HCT116 (cell line): ENCODE measurements around the gene PCDH9. TPM values are rescaled to one million over a fixed set of nuclear protein-coding genes. Genes with fewer than 3 reads are reported as not detected.

ENCODE experiments used
- ATAC-seq: fragments of 200-7000 bp; cut with Tn5 transposase; 2 replicates; pipeline ENCODE4 v1.9.1; 2020; ENCODE audit warnings: mild to moderate bottlenecking, moderate library complexity
- BruUV-seq: library from RNA; stranded (reverse); fragments of 400-500 nt; replicated peaks from 2 replicates; lab custom pipeline; 2021; lab: Mats Ljungman, UMichigan
- CTCF ChIA-PET: fragments of 300-600 bp; sonication (Branson Sonifier 250); formaldehyde crosslinking; loops from one replicate; lab custom pipeline; 2021; ENCODE audit warnings: antibody characterized with exemption; lab: Charles Lee
- POLR2A ChIA-PET: fragments of 300-600, 350-600 bp; sonication (Branson Sonifier 250); formaldehyde crosslinking; loops from one replicate; lab custom pipeline; 2021; ENCODE audit warnings: antibody characterized with exemption; lab: Charles Lee
- RAD21 ChIA-PET, 2 experiments: fragments of 300-600 bp; sonication (Branson Sonifier 250); formaldehyde crosslinking; loops; one replicate each; lab custom pipeline; 2023; ENCODE audit warnings: low total read pairs in 2 of 2; ENCODE audit not compliant: uncharacterized antibody in 2 of 2, unreplicated experiment in 2 of 2, low non-redundant PET in 1 of 2; lab: Charles Lee
- DNase-seq: peaks from one replicate; pipeline ENCODE4 v3.0.0-alpha.2; 2010; ENCODE audit warnings: low read depth, low spot score
- H2AFZ ChIP-seq: fragments of 200-600 bp; shearing (Covaris generic), sonication (generic); 2 replicates; pipeline ENCODE4 v1.6.1; 2017; ENCODE audit warnings: low read depth, mixed run types, mixed read lengths, antibody characterized with exemption, low read length; ENCODE audit not compliant: poor library complexity, severe bottlenecking
- H3K27ac ChIP-seq: 2 replicates; pipeline ENCODE4 v1.5.1; 2012; ENCODE audit warnings: low read depth, low read length
- H3K27me3 ChIP-seq: fragments of 200-600 bp; sonication (generic); 2 replicates; pipeline ENCODE4 v1.6.1; 2016; ENCODE audit warnings: mixed run types, low read length, mixed read lengths; ENCODE audit not compliant: insufficient read depth
- H3K36me3 ChIP-seq, 2 experiments: fragments of 200-500 bp in 1 of 2; fragments of 200-600 bp in 1 of 2; sonication (Bioruptor generic) in 1 of 2; sonication (generic) in 1 of 2; 2 replicates each; pipeline versions ENCODE4 v1.5.1 to v1.6.1; 2014 to 2016; ENCODE audit warnings: low read length in 2 of 2, inconsistent platforms in 1 of 2, mixed read lengths in 1 of 2, mixed run types in 1 of 2; ENCODE audit not compliant: insufficient read depth in 2 of 2, control insufficient read depth in 1 of 2
- H3K4me1 ChIP-seq, 2 experiments: fragments of 200-600 bp in 1 of 2; sonication (generic) in 1 of 2; 2 replicates each; pipeline versions ENCODE4 v1.5.1 to v1.6.1; 2012 to 2017; ENCODE audit warnings: low read length in 2 of 2, inconsistent platforms in 1 of 2, mild to moderate bottlenecking in 1 of 2, mixed read lengths in 1 of 2, mixed run types in 1 of 2, moderate library complexity in 1 of 2; ENCODE audit not compliant: insufficient read depth in 2 of 2, control insufficient read depth in 1 of 2
- H3K4me2 ChIP-seq: fragments of 200-600 bp; sonication (generic); 2 replicates; pipeline ENCODE4 v1.6.1; 2017; ENCODE audit warnings: mixed run types, low read length, mixed read lengths
- H3K4me3 ChIP-seq, 2 experiments: fragments of 200-600 bp in 1 of 2; sonication (generic) in 1 of 2; replicated peaks in 1 of 2; 2 replicates each; pipeline ENCODE4 v1.5.1; 2011 to 2016; ENCODE audit warnings: low read length in 2 of 2, control low read depth in 1 of 2, low read depth in 1 of 2, mild to moderate bottlenecking in 1 of 2, mixed read lengths in 1 of 2, mixed run types in 1 of 2
- H3K79me2 ChIP-seq: fragments of 200-600 bp; sonication (generic); 2 replicates; pipeline ENCODE4 v1.6.1; 2017; ENCODE audit warnings: mild to moderate bottlenecking, mixed run types, low read length, moderate library complexity, mixed read lengths; ENCODE audit not compliant: insufficient read depth
- H3K9ac ChIP-seq: fragments of 200-600 bp; sonication (generic); 2 replicates; pipeline ENCODE4 v1.6.1; 2016; ENCODE audit warnings: low read length, mixed read lengths
- H3K9me2 ChIP-seq: fragments of 200-600 bp; sonication (generic), shearing (Covaris generic); 2 replicates; pipeline ENCODE4 v1.6.1; 2017; ENCODE audit warnings: mixed run types, mild to moderate bottlenecking, moderate library complexity; ENCODE audit not compliant: insufficient read depth
- H3K9me3 ChIP-seq, 2 experiments: fragments of 200-500 bp in 1 of 2; fragments of 200-600 bp in 1 of 2; sonication (Bioruptor generic) in 1 of 2; sonication (generic) in 1 of 2; 2 replicates each; pipeline ENCODE4 v1.6.1; 2014 to 2017; ENCODE audit warnings: low read length in 2 of 2, mixed read lengths in 2 of 2, inconsistent platforms in 1 of 2, low read depth in 1 of 2, mild to moderate bottlenecking in 1 of 2, mixed run types in 1 of 2, moderate library complexity in 1 of 2; ENCODE audit not compliant: control insufficient read depth in 1 of 2, insufficient read depth in 1 of 2
- H4K20me1 ChIP-seq: fragments of 200-600 bp; sonication (generic), shearing (Covaris generic); 2 replicates; pipeline ENCODE4 v1.6.1; 2017; ENCODE audit warnings: mixed run types, mild to moderate bottlenecking, moderate library complexity; ENCODE audit not compliant: insufficient read depth
- CBX3 ChIP-seq: IDR thresholded peaks from 2 replicates; pipeline ENCODE4 v1.6.1; 2012; ENCODE audit warnings: low read depth
- CEBPB ChIP-seq: IDR thresholded peaks from 2 replicates; pipeline ENCODE4 v1.6.1; 2012; ENCODE audit warnings: low read depth
- EGR1 ChIP-seq: IDR thresholded peaks from 2 replicates; pipeline ENCODE4 v1.6.1; 2012; ENCODE audit warnings: low read depth
- ELF1 ChIP-seq: IDR thresholded peaks from 2 replicates; pipeline ENCODE4 v1.6.1; 2012; ENCODE audit warnings: low read depth, borderline replicate concordance
- EZH2 ChIP-seq: fragments of 200-600 bp; sonication (generic); IDR thresholded peaks from 2 replicates; pipeline ENCODE4 v1.6.1; 2017; ENCODE audit warnings: antibody characterized with exemption, mixed run types
- EZH2phosphoT487 ChIP-seq: fragments of 200-600 bp; IDR thresholded peaks from 2 replicates; pipeline ENCODE4 v1.6.1; 2018; ENCODE audit warnings: antibody characterized with exemption, borderline replicate concordance
- FOSL1 ChIP-seq: IDR thresholded peaks from 2 replicates; pipeline ENCODE4 v1.6.1; 2012; ENCODE audit warnings: low read depth
- JUND ChIP-seq: IDR thresholded peaks from 2 replicates; pipeline ENCODE4 v1.6.1; 2012
- MAX ChIP-seq: IDR thresholded peaks from 2 replicates; pipeline ENCODE4 v1.6.1; 2012
- POLR2AphosphoS5 ChIP-seq: IDR thresholded peaks from 2 replicates; pipeline ENCODE4 v1.6.1; 2011; ENCODE audit warnings: mild to moderate bottlenecking, low read depth, low read length, moderate library complexity
- RAD21 ChIP-seq: IDR thresholded peaks from 2 replicates; pipeline ENCODE4 v1.6.1; 2012; ENCODE audit warnings: low read depth, mild to moderate bottlenecking
- REST ChIP-seq: IDR thresholded peaks from 2 replicates; pipeline ENCODE4 v1.6.1; 2012; ENCODE audit warnings: low read depth
- SIN3A ChIP-seq: IDR thresholded peaks from 2 replicates; pipeline ENCODE4 v1.6.1; 2012; ENCODE audit warnings: low read depth
- SP1 ChIP-seq: IDR thresholded peaks from 2 replicates; pipeline ENCODE4 v1.6.1; 2012; ENCODE audit warnings: low read depth
- SRF ChIP-seq: IDR thresholded peaks from 2 replicates; pipeline ENCODE4 v1.6.1; 2012; ENCODE audit warnings: low read depth
- TCF7L2 ChIP-seq: IDR thresholded peaks from 2 replicates; pipeline ENCODE4 v1.7.0; 2011; ENCODE audit warnings: borderline replicate concordance, inconsistent platforms; ENCODE audit not compliant: insufficient read depth, insufficient read length; ENCODE audit errors: extremely low read depth
- YY1 ChIP-seq: IDR thresholded peaks from 2 replicates; pipeline ENCODE4 v1.6.1; 2011; ENCODE audit warnings: low read length, low read depth, moderate library complexity, mild to moderate bottlenecking; ENCODE audit not compliant: insufficient replicate concordance; ENCODE audit errors: extremely low read depth
- ZBTB33 ChIP-seq: IDR thresholded peaks from 2 replicates; pipeline ENCODE4 v1.6.1; 2011; ENCODE audit warnings: mild to moderate bottlenecking, low read length, moderate library complexity; ENCODE audit not compliant: insufficient replicate concordance; ENCODE audit errors: extremely low read depth
- ZFX ChIP-seq: fragments of 450-650 bp; IDR thresholded peaks from 2 replicates; pipeline ENCODE4 v1.6.1; 2017
- ZNF274 ChIP-seq: fragments of 200-500 bp; sonication (Bioruptor generic); IDR thresholded peaks from 2 replicates; pipeline ENCODE4 v1.6.1; 2014; ENCODE audit warnings: mild to moderate bottlenecking, low read depth, low read length, inconsistent platforms
- intact Hi-C: fragments of 100-400 bp; cut with micrococcal nuclease; formaldehyde crosslinking; loops from 2 replicates; pipeline ENCODE4 v1.10.0; 2022
- total RNA-seq: library from RNA; stranded (reverse); gene quantifications from one replicate; pipeline ENCODE4 v1.2.1, GENCODE V29; 2021; ENCODE audit not compliant: unreplicated experiment

The PCDH9 gene
- total RNA-seq, 1 experiment from 2014 or later: 0.02 TPM

- BruUV-seq: no TSS peak
- Histone ChIP-seq H3K9ac (no peak overlapping the region), H3K27me3 (no peaks in the 10 kb centered on the region), H3K9me2 (no peaks in the 10 kb centered on the region), H3K27ac (no peak overlapping the region), H2AFZ (no peak overlapping the region), H3K36me3 (no peaks in the 10 kb centered on the region), H3K9me3 (no peaks in the 10 kb centered on the region), H3K4me3 (no peak overlapping the region), H3K79me2 (no peaks in the 10 kb centered on the region), H4K20me1 (no peaks in the 10 kb centered on the region), H3K4me1 (no peaks in the 10 kb centered on the region), H3K4me2 (no peak overlapping the region)
- DNase-seq: no peak
- intact Hi-C loops: loop anchor here (5.0 kb wide), 1 partner anchor 605 kb away; no protein-coding TSS in a partner anchor
- no peak for TF ChIP-seq SRF
- no peak for TF ChIP-seq RAD21
- no peak for TF ChIP-seq ZBTB33
- TF ChIP-seq MAX: no peak
- no peak for TF ChIP-seq FOSL1
- TF ChIP-seq ZNF274: no peak
- TF ChIP-seq REST: no peak
- TF ChIP-seq SP1: no peak
- no peak for TF ChIP-seq EZH2phosphoT487
- TF ChIP-seq ELF1: no peak
- no peak for TF ChIP-seq ZFX
- no peak for TF ChIP-seq YY1
- no peak for TF ChIP-seq POLR2AphosphoS5
- no peak for TF ChIP-seq CEBPB
- TF ChIP-seq JUND: no peak
- no peak for TF ChIP-seq TCF7L2
- no peak for TF ChIP-seq CBX3
- TF ChIP-seq EGR1: no peak
- no peak for TF ChIP-seq EZH2
- no peak for TF ChIP-seq SIN3A
- POLR2A ChIA-PET: no interaction called here
- no peak for ATAC-seq
- CTCF ChIA-PET: interaction anchor here (1.2 to 2.1 kb wide), 2 partner anchors 28 to 620 kb away, joined by 3 to 7 read pairs; no protein-coding TSS in a partner anchor
- RAD21 ChIA-PET: no interaction called here
Observed at GRCh38 chr13:66617786-66618185, 612.4 kb downstream of the PCDH9 start.
